Endothelial cell of hepatic sinusoid (primary cell): Measurements from ENCODE around the gene TUBB3.
"Not testable (repeated sequence)": the region's sequence is repeated elsewhere in the genome, so short reads cannot be mapped to it uniquely, and the experiment has no call there.

Experiments used
- in situ Hi-C: cut with HindIII; loops from 2 replicates; pipeline ENCODE4 v1.10.0; 2017; ENCODE audit warnings: low sequenced_read_pairs

The TUBB3 gene

GRCh38 chr16:89917773-89918452 is 5.2 kb upstream of the TUBB3 start:
- in situ Hi-C loops, result no loop called here

GRCh38 chr16:89918453-89919347 is 4.4 kb upstream of the TUBB3 start, which contains the start of gene MC1R:
Gene MC1R (plus strand): TSS chr16:89918862. CDS start chr16:89919259, 397 bp downstream.
- in situ Hi-C loops, result no loop called here

GRCh38 chr16:89919535-89920406 is 3.4 kb upstream of the TUBB3 start:
- in situ Hi-C loops, result loop anchor here (10.0 kb wide), 1 partner anchor 65 kb away; no protein-coding TSS in a partner anchor

- in situ Hi-C loops, result loop anchor here (10.0 kb wide), 1 partner anchor 64 kb away; no protein-coding TSS in a partner anchor
Measured at GRCh38 chr16:89920723-89921122, 2.4 kb upstream of the TUBB3 start.

GRCh38 chr16:89921131-89921701 is 1.9 kb upstream of the TUBB3 start:
- in situ Hi-C loops, result loop anchor here (10.0 kb wide), 1 partner anchor 64 kb away; no protein-coding TSS in a partner anchor

GRCh38 chr16:89921702-89922476 is 1.3 kb upstream of the TUBB3 start:
- in situ Hi-C loops, result loop anchor here (10.0 kb wide), 1 partner anchor 63 kb away; no protein-coding TSS in a partner anchor

GRCh38 chr16:89922477-89922883 is 662 bp upstream of the TUBB3 start:
- in situ Hi-C loops, result loop anchor here (10.0 kb wide), 1 partner anchor 62 kb away; no protein-coding TSS in a partner anchor

- in situ Hi-C loops, result loop anchor here (10.0 kb wide), 1 partner anchor 61 kb away; no protein-coding TSS in a partner anchor
Measured at GRCh38 chr16:89923640-89924296, 626 bp downstream of the TUBB3 start.

GRCh38 chr16:89924297-89924924 is 1.3 kb downstream of the TUBB3 start:
- in situ Hi-C loops, result loop anchor here (10.0 kb wide), 1 partner anchor 60 kb away; no protein-coding TSS in a partner anchor

GRCh38 chr16:89924925-89925307 is 1.8 kb downstream of the TUBB3 start:
- in situ Hi-C loops, result loop anchor here (10.0 kb wide), 1 partner anchor 60 kb away; no protein-coding TSS in a partner anchor

GRCh38 chr16:89925596-89926079 is 2.5 kb downstream of the TUBB3 start:
- in situ Hi-C loops, result loop anchor here (10.0 kb wide), 1 partner anchor 59 kb away; no protein-coding TSS in a partner anchor

- in situ Hi-C loops, result no loop called here
Measured at GRCh38 chr16:89931305-89931896, 8.3 kb downstream of the TUBB3 start.

- in situ Hi-C loops, result no loop called here
Measured at GRCh38 chr16:89931964-89932363, 8.8 kb downstream of the TUBB3 start.

- in situ Hi-C loops, result not testable (repeated sequence)
Measured at GRCh38 chr16:89934019-89934418, 10.9 kb downstream of the TUBB3 start.

- in situ Hi-C loops, result no loop called here
Measured at GRCh38 chr16:89934611-89935553, 11.7 kb downstream of the TUBB3 start.

- in situ Hi-C loops, result not testable (repeated sequence)
Measured at GRCh38 chr16:89935620-89936019, 12.5 kb downstream of the TUBB3 start.

- in situ Hi-C loops, result no loop called here
Measured at GRCh38 chr16:89936034-89936433, 12.9 kb downstream of the TUBB3 start.
